Stimulated activated CD4-positive, alpha-beta T cell treated with anti-CD3 and anti-CD28 coated beads, Interleukin-12 subunit alpha, Interleukin-12 subunit beta, amount 100 ng/mL, for 48 hours (primary cell): ENCODE data around the gene STRN.
A peak's percentile ranks its signal among the peaks of the same experiment; 100 is the strongest.
"Not testable (repeated sequence)": the region's sequence is repeated elsewhere in the genome, so short reads cannot be mapped to it uniquely, and the experiment has no call there.

Experiments
- DNase-seq, 3 donors: peaks; one replicate each; pipeline ENCODE4 v3.0.0-alpha.2; 2020; ENCODE audit warnings: low read depth in 2 of 3, low spot score in 1 of 3

Gene STRN

GRCh38 chr2:36915627-36916026 lies 50.7 kb downstream of the STRN start:
- DNase-seq: no peak

- no peak for DNase-seq
Observed at GRCh38 chr2:36912695-36913094, 53.6 kb downstream of the STRN start.

- no peak for DNase-seq
Observed at GRCh38 chr2:36911012-36911411, 55.3 kb downstream of the STRN start.

- no peak for DNase-seq
Observed at GRCh38 chr2:36906277-36906676, 60.1 kb downstream of the STRN start.

- DNase-seq: no peak
Observed at GRCh38 chr2:36904636-36905035, 61.7 kb downstream of the STRN start.

- DNase-seq: no peak
Observed at GRCh38 chr2:36902385-36903120, 63.8 kb downstream of the STRN start.

GRCh38 chr2:36892805-36893204 lies 73.5 kb downstream of the STRN start:
- no peak for DNase-seq

GRCh38 chr2:36889795-36890194 lies 76.5 kb downstream of the STRN start:
- peak in 1 of 3 donors; percentile 5 for DNase-seq

- not testable (repeated sequence) for DNase-seq
Observed at GRCh38 chr2:36887095-36887494, 79.2 kb downstream of the STRN start.

- no peak for DNase-seq
Observed at GRCh38 chr2:36886664-36887063, 79.7 kb downstream of the STRN start.

GRCh38 chr2:36885605-36886004 lies 80.7 kb downstream of the STRN start:
- DNase-seq: no peak

GRCh38 chr2:36882532-36882931 lies 83.8 kb downstream of the STRN start:
- no peak for DNase-seq

GRCh38 chr2:36881816-36882215 lies 84.5 kb downstream of the STRN start:
- DNase-seq: no peak

GRCh38 chr2:36878429-36878828 lies 87.9 kb downstream of the STRN start:
- DNase-seq: no peak

GRCh38 chr2:36871068-36871707 lies 95.1 kb downstream of the STRN start:
- no peak for DNase-seq

- no peak for DNase-seq
Observed at GRCh38 chr2:36869606-36870005, 96.7 kb downstream of the STRN start.

GRCh38 chr2:36861896-36862295 lies 104.4 kb downstream of the STRN start:
- no peak for DNase-seq

GRCh38 chr2:36859366-36859792 lies 107.0 kb downstream of the STRN start:
- DNase-seq: no peak

GRCh38 chr2:36858551-36859365 lies 107.6 kb downstream of the STRN start:
- DNase-seq: no peak

- DNase-seq: no peak
Observed at GRCh38 chr2:36857713-36858112, 108.6 kb downstream of the STRN start.

GRCh38 chr2:36855429-36855828 lies 110.9 kb downstream of the STRN start:
- DNase-seq: no peak

- no peak for DNase-seq
Observed at GRCh38 chr2:36854241-36854640, 112.1 kb downstream of the STRN start.
